ENCODE results near the gene SLC5A1. TPM values are rescaled to one million over a fixed set of nuclear protein-coding genes. Genes with fewer than 3 reads are reported as not detected.
"Not testable (repeated sequence)": the region's sequence is repeated elsewhere in the genome, so short reads cannot be mapped to it uniquely, and the experiment has no call there.

Gene SLC5A1
- total RNA-seq, 1 donor from 2014 or later = not detected

DNA sequence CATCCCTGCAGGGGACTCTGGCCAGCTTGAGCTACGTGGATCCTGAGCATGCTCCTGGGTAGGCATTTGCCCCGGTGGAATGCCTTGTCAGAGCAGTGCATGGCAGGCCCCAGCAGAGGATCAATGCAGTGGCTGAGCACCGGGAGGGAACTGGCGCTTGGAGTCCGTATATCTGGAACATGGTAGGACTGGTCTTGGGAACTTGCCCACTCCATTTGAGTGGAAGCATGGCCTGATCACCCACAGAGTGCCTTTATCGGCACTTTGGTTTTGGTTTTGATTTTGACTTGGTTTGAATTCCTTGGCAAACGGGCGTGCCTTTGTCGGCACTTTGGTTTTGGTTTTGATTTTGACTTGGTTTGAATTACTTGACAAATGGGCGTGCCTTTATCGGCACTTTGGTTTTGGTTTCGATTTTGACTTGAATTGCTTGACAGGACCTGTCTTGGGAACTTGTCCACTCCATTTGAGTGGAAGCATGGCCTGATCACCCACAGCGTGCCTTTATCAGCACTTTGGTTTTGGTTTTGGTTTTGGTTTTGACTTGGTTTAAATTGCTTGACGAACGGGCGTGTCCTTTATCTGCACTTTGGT lies 94.8 kb downstream of the SLC5A1 start:
- H3K27ac ChIP-seq; H3K27me3 ChIP-seq; DNase-seq (ENCODE audit: low spot score); H2AFZ ChIP-seq (replicated peaks); H3K4me2 ChIP-seq; H3F3A ChIP-seq (ENCODE audit: low read depth); H3K36me3 ChIP-seq; H3K36me3 Mint-ChIP-seq; H3K9me3 Mint-ChIP-seq; H3K9me3 ChIP-seq (ENCODE audit: low read depth); H3K4me1 Mint-ChIP-seq; H3K4me1 ChIP-seq; H3K4me3 Mint-ChIP-seq; H3K9ac ChIP-seq; H3K79me2 ChIP-seq (ENCODE audit: low read depth); H3K27me3 Mint-ChIP-seq (ENCODE audit: insufficient read depth, low read depth); H4K20me1 ChIP-seq (ENCODE audit: low read depth); H3K4me3 ChIP-seq: not testable (repeated sequence)
- H3K27ac Mint-ChIP-seq = peak overlapping the region; percentile 19

DNA sequence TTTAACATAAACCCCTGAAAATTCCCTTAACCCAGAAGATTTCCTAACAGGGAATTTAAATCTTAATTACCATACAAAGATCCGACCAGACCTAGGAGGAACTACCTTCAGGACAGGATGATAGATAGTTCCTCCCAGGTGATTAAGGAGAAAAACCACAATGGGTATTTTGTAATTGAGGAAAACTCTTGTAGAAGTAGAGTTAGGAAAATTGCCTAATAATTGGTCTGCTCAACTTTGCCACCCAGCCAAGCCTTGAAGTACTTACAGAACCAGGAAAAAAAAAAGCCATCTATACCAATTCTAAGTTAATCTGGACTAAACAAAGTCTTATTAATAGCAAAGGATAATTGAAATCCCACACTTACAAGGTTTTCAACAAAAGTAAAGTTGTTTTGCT lies 95.5 kb downstream of the SLC5A1 start:
- H3K4me2 ChIP-seq = not testable (repeated sequence)

DNA sequence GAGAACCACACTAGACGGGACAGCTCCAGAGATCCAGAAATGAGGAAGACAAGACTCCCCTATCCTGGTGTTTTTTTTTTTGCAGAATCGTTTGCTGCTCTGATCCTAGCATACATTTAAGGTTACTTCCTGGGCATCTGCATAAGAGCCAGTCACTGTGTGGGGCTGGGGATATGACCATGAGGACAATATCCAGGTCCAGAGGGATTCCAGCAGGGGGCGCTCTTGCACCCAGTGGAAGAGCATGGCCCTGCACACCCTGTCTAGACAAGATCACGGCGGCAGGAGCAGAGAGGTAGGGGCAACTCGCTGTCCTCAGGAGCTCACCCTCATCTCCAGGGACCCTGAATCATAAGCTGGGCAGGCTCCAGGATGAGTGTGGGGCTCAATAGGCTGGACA lies 97.6 kb downstream of the SLC5A1 start:
- H3K4me3 Mint-ChIP-seq; H3K27me3 Mint-ChIP-seq (ENCODE audit: insufficient read depth, low read depth): not testable (repeated sequence)

More for the DNA sequence above, 95.5 kb downstream of the SLC5A1 start:
- not testable (repeated sequence) for H4K20me1 ChIP-seq (ENCODE audit: low read depth); H3K27me3 ChIP-seq; H3K36me3 Mint-ChIP-seq; H3K36me3 ChIP-seq; H3K27ac Mint-ChIP-seq; DNase-seq (ENCODE audit: low spot score); H3K4me3 ChIP-seq; H3K27ac ChIP-seq; H3K79me2 ChIP-seq (ENCODE audit: low read depth); H3F3A ChIP-seq (ENCODE audit: low read depth); H3K27me3 Mint-ChIP-seq (ENCODE audit: insufficient read depth, low read depth); H3K4me3 Mint-ChIP-seq; H3K4me1 ChIP-seq; H3K9ac ChIP-seq; H3K9me3 ChIP-seq (ENCODE audit: low read depth); H2AFZ ChIP-seq (replicated peaks); H3K4me1 Mint-ChIP-seq; H3K9me3 Mint-ChIP-seq

DNA sequence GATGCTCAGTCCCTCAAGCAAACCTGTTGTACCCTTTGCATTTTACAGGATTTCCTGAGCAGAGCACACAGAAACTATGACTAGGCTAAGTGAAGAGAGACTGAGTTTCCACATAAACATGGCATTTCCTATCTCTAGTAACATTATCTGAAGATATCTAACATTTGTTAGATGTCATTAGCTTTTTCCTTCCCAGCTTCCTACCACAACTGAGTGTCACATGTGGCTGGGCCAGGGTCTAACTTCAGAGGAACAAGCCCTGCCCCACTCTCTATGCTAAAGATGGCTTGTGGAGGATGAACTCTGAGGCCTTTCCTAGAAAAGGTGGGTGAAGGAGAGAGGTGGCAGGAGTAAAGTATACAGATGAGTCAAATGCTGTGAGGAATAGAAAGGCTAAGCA lies 99.5 kb downstream of the SLC5A1 start:
- H2AFZ ChIP-seq (replicated peaks) = no peak overlapping the region
- H3K4me3 ChIP-seq = no peak overlapping the region
- H3K9me3 ChIP-seq (ENCODE audit: low read depth) = no peaks in the 10 kb centered on the region
- Mint-ChIP-seq H3K27me3 (ENCODE audit: insufficient read depth, low read depth) (peaks cover 6% of the 10 kb centered on the region), H3K9me3 (peaks cover 4% of the 10 kb centered on the region), H3K4me1 (peaks cover 2% of the 10 kb centered on the region), H3K4me3 (no peak overlapping the region), H3K27ac (no peak overlapping the region), H3K36me3 (no peaks in the 10 kb centered on the region)
- TF ChIP-seq, protein P1, sequence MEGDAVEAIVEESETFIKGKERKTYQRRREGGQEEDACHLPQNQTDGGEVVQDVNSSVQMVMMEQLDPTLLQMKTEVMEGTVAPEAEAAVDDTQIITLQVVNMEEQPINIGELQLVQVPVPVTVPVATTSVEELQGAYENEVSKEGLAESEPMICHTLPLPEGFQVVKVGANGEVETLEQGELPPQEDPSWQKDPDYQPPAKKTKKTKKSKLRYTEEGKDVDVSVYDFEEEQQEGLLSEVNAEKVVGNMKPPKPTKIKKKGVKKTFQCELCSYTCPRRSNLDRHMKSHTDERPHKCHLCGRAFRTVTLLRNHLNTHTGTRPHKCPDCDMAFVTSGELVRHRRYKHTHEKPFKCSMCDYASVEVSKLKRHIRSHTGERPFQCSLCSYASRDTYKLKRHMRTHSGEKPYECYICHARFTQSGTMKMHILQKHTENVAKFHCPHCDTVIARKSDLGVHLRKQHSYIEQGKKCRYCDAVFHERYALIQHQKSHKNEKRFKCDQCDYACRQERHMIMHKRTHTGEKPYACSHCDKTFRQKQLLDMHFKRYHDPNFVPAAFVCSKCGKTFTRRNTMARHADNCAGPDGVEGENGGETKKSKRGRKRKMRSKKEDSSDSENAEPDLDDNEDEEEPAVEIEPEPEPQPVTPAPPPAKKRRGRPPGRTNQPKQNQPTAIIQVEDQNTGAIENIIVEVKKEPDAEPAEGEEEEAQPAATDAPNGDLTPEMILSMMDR (IDR thresholded peaks at IDR 0.05) = no peak
- TF ChIP-seq EZH2phosphoT487 (IDR thresholded peaks at IDR 0.05) = no peak
- TF ChIP-seq EZH2 (IDR thresholded peaks at IDR 0.05) = no peak
- no peak for DNase-seq (ENCODE audit: low spot score)
- no peaks in the 10 kb centered on the region for H3K4me1 ChIP-seq
- H3K36me3 ChIP-seq = no peaks in the 10 kb centered on the region
- H3K79me2 ChIP-seq (ENCODE audit: low read depth) = no peaks in the 10 kb centered on the region
- no peaks in the 10 kb centered on the region for H3K27me3 ChIP-seq
- H3K27ac ChIP-seq = no peak overlapping the region
- no peaks in the 10 kb centered on the region for H4K20me1 ChIP-seq (ENCODE audit: low read depth)
- no peak overlapping the region for H3K9ac ChIP-seq
- H3K4me2 ChIP-seq = no peak overlapping the region
- peaks cover 10% of the 10 kb centered on the region for H3F3A ChIP-seq (ENCODE audit: low read depth)

More for the DNA sequence above, 97.6 kb downstream of the SLC5A1 start:
- H2AFZ ChIP-seq (replicated peaks); H3K36me3 Mint-ChIP-seq; H3K4me1 Mint-ChIP-seq; H3K9me3 Mint-ChIP-seq; H3K4me3 ChIP-seq; H3K27ac Mint-ChIP-seq; H4K20me1 ChIP-seq (ENCODE audit: low read depth); H3K79me2 ChIP-seq (ENCODE audit: low read depth); H3F3A ChIP-seq (ENCODE audit: low read depth); H3K36me3 ChIP-seq; H3K9me3 ChIP-seq (ENCODE audit: low read depth); H3K27me3 ChIP-seq; H3K9ac ChIP-seq; H3K27ac ChIP-seq; H3K4me2 ChIP-seq; H3K4me1 ChIP-seq: not testable (repeated sequence)
- TF ChIP-seq, protein P1 (IDR thresholded peaks at IDR 0.05) = peak; percentile 60
- DNase-seq (ENCODE audit: low spot score) = peak; percentile 36

Measured in neural progenitor cell (in vitro differentiated cells).